ENCODE measurements around the gene UNCX.
A peak's percentile ranks its signal among the peaks of the same experiment; 100 is the strongest.

DNA sequence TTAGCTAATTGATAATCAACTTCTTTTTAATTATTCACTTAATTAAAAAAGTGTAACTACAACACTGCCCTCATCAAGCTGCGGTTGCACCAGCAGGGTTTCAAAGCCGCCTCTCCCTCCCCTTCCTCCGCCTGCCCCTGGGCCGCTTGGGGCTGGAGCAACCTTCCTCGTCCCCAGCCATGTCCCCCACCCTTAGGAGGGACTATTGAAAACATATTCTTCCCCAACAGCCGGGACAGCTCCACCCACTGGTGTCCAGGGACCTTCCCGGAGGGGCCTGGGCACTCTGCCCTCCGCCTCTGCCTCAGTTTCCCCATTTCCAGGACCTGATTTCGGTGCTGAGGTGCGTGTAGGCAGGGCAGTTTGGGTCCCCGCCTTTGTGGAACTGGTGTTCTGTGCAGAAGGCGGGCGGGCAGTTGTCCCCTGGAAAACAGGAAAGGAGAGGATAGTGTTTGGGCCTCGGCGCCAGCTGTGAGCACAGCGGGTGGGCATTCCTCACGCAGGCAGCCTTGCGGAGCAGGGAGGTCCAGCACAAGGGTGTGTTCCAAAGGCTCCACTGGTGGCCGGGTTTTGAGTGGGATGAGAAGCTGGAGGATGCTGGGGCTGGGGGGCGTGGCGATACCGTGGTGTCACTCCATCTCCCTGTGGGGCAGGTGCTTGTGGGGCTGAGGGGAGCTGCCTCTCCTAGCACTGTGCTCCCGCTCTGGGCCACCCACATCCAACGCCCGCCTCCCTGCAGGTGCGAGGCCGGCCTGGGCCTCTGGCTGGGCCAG is 15.7 kb downstream of the UNCX start:
- TF ChIP-seq CTCF (IDR thresholded peaks at IDR 0.05; ENCODE audit: poor library complexity) (no peak), EZH2 (IDR thresholded peaks at IDR 0.05; ENCODE audit: borderline replicate concordance) (peak; percentile 5), EZH2phosphoT487 (IDR thresholded peaks at IDR 0.05; ENCODE audit: low read depth, severe bottlenecking, unreplicated experiment) (peak; percentile 29)

All from hepatocyte (in vitro differentiated cells).